Anterior cingulate cortex (tissue), 58 donors: Measurements from ENCODE around the gene XPO4.
"Not testable (repeated sequence)": the region's sequence is repeated elsewhere in the genome, so short reads cannot be mapped to it uniquely, and the experiment has no call there.

Experiments
- DNase-seq, 58 donors: peaks; one replicate each; lab custom pipeline; 2025; lab: John Stamatoyannopoulos, UW

The XPO4 gene

DNA sequence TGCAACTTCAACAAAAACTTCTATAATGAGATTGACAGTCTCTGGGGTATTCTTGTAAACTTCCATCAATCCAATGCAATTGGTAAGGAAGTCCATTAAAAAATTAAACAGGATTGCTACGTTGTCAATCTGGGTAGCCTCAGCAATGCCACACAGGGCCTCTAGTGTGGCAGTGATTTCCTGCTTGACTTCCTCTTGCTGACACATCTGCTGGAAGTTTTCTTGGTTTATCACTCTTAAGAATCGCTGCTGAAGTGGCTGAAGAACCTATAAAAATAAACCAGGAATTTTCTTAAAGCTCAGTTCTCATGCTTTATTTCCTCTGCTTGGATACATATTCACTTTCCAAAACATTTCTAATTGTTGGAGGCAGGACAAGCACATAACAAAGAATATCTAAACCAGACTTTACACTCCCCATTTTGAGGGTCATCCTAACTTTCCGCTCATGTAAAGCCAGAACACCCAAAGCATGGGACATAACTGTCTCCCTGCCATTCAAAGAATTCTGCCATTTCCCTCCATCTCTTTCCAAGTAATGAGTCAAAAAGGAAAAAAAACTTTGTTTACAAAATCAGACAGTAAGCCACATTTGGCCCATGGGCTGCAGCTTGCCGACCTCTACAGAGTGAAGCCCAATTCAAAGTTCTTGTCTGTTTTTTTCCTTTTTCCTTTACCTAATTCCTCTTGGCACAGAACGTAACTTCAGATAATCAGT lies 105.6 kb downstream of the XPO4 start:
- DNase-seq = no peak

DNA sequence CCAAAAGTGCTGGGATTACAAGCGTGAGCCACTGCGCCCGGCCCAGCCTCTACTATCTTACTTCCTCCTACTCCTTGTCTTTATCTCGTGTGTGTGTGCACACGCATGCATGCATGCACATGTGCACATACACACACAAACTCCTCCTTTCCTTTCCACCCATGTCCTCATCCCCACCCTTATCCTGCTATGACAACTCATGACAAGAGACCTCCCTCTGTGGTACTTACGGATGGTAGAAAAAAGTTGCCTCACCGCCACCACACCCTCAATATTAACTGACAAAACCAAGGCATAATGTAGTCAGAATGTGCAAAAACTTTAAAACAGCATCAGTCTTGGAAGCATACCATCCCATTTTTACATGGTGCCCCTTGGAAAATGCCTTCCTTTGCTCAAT lies 112.9 kb downstream of the XPO4 start:
- DNase-seq = no peak

DNA sequence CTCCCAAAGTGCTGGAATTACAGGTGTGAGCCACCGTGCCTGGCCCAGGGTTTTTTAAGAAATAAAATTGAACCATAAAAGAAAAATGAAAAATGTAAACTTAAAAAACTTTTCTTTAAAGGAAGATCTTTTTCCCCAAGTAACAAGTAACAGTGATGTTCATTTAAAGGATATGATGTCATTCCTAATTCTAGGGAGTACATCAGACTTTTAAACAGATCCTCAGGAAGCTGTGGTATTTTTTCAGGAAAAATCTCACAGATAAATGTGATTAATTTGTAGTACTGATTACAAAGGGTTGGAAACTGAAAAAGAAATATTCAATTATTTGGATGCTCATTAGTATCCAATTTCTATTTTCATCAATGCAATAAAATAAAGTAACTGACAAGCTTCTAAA lies 114.2 kb downstream of the XPO4 start:
- DNase-seq = no peak

DNA sequence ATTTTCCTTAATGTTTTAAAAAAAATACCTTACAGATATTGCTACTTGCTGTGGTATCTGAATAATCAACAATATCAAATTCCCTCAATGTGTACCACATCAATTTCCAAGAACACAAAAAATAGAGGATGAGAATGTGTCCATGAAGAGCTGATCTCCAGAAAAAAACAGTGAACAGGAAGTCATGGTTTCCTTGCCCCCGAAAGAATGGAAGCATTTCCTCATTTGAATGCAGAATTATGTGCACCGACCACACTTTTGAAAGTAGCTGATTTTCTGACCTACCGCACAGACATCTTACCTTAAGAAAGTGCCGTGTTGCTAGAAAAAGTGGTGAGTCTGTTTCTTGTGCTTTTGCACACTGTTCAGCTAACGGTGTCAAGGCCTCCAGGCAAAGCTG lies 115.4 kb downstream of the XPO4 start:
- no peak for DNase-seq

DNA sequence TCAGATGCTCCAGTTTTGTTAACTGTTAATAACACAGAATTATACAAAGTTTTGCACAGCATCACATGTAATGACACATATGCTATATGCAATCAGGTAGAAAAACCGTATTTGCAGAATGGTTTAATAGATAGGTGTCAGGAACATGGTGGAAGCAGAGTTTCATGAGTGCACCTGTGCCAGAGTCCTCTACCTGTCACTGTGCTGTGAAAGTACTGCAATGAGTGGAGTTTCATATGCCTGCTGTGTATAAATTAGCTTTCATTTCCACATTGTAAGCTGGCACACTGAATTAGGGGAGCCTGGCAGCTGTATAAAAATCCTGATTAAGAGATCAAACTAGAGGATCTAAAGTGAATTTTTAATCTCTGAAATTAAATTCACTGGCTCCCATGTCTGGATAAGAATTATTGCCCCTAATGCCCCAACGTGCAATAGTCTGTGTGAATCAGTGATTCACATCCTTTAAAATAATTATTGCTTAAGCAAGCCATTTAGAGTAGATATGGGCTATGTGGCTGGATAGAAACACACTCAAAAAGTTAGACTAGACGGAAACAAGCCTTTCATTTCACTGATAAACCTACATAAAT lies 120.3 kb downstream of the XPO4 start:
- DNase-seq = no peak

DNA sequence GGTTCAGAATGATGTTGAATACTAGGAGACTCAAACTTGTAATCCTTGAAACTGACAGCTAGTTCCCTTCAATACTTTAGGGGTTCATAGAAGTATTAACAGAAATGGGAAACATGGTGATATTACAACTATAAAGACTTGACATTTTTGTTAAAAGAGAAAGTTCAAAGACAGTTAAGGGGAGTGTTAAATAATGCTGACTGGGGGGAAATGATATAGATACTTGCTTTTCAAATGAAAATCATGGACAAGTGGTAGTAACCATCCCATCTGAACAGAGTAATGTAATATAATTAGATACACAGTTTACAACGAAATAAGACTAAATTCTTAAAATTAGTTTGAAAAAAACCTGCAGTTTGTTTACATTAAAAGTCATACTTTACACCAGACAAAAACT lies 122.2 kb downstream of the XPO4 start:
- DNase-seq = no peak

DNA sequence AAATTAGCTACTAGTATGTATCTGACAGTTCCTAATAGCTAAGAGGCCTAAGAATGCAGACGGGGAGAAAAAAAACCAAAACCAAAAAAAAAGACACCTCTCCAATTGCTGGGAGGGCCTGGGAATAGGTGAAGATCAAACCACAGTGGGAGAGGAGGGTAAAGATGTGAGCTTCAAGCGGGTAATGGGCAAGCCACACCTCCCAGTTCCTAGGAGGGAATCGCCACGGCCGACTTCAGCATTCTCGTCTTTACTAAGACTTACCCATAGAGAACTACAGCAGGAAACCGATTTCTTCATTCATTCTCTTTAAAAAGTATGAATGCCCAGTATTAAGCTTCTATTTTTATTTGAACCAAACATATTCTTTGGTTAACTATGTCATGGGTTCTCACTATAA lies 123.1 kb downstream of the XPO4 start:
- no peak for DNase-seq

DNA sequence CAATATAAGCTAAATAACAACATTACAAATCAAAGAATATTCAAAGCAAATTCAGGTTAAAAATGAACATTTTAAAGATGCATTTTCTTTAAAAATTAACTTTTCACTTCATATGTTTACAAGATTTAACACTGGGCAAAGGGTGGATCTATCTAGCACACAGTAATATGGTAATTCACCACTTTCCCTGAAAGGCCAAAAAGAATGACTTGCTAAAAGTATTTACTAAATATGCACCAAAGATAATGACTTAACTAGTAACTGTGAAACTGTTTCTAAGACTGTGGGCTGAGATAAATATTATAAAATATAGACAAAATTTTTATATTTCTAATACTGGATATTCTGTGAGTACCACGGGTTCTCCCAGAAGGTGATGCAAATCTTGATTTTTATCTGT lies 124.2 kb downstream of the XPO4 start:
- DNase-seq = no peak

DNA sequence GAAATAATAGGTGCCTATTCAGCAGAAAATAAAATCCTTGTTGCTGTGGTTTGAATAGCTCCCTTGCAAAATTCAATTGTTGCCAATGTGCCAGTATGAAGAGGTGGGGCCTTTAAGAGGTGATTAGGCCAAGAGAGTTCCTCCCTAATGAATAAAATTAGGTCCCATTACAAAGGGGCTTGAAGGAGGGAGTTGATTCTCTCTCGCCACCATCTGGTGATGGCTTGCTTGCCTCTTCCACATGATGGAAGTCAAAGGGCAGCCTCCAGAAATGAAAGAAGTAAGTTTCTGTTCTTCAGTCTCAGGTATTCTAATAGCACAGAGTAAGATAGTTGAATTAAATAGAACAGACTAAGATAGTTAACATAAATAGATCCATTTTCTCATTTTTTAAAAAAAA lies 125.8 kb downstream of the XPO4 start:
- no peak for DNase-seq

DNA sequence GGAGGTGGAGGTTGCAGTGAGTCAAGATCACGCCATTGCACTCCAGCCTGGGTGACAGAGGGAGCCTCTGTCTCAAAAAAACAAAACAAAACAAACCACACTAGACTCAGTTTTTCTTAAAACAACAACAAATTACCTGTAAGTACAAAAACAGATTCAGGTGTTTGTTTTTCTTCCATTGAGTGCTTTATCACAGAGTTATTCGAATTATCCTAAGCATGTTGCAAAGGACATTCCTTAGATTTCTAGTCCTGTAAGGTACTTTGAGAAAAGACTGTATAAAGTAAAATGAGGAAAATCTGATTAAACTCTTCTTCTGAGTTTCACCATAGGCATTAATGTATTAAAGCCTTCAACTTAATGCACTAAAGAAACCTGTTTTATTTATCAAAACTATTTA lies 126.6 kb downstream of the XPO4 start:
- DNase-seq = no peak

DNA sequence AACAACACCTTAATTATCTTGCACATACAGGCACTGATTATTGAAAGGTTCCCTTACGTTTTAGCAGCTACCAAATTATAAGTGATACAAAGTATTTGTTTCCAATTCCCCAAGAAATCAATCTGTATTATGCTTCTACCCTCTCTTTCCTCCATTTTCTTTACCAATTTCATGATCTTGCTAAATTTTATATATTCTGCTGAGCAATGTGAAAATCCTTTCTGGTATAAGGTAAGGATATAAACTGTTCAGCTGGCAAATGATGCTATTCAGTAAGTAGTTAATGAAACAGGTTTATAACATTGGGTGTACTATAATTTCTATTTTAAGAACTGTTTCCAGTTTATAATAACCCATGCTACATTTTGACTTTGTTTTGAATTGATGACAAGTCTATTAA lies 127.8 kb downstream of the XPO4 start:
- no peak for DNase-seq

DNA sequence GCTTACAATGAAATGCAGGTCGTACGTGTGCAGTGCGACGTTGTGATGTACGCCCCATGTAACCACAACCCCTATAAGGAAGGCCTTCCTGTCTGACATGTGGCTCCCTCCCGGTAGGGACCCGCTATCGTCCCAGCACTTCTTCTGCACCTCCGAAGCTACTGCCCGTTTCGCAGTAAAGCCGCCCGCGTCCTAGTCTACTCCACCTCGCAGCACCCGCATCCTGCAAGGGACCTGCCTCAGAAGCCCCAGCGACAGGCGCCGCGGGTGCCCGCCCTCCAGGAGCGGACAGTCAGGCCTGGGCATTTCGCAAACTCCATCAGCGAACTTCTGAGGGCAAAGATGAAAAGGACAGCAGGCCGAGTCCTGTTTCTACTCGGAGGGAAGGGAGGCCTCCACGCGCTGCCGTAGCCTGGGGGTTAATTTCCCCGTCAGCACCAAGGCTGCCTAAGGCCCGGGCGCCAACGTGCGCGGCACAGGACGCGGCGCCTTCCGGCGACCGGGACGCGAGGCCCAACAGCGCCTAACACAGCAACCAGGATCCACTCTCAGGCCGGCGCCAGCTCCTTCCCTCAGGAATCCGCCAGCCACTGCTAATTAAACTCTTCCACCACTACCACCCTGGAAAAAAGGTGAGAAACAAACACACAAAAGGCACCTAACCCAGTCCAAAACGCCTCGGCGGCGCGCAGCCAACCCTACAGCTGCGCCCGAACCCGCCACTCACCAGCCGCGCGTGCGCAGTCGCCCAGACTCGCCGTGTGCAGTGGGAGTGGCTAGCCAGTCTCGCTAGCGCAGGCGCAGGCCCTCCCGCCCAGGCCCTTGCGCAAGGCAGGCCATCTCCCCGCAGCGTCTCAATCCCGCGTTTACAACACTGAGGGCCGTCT lies 129.1 kb downstream of the XPO4 start, which contains the start of gene EEF1AKMT1:
TSS of gene EEF1AKMT1 (minus strand) at position 768 of the 887 bp plus-strand sequence. CDS start 16,363 bp downstream, outside the sequence.
- peak; percentile 4 to 93 (median 84) for DNase-seq

DNA sequence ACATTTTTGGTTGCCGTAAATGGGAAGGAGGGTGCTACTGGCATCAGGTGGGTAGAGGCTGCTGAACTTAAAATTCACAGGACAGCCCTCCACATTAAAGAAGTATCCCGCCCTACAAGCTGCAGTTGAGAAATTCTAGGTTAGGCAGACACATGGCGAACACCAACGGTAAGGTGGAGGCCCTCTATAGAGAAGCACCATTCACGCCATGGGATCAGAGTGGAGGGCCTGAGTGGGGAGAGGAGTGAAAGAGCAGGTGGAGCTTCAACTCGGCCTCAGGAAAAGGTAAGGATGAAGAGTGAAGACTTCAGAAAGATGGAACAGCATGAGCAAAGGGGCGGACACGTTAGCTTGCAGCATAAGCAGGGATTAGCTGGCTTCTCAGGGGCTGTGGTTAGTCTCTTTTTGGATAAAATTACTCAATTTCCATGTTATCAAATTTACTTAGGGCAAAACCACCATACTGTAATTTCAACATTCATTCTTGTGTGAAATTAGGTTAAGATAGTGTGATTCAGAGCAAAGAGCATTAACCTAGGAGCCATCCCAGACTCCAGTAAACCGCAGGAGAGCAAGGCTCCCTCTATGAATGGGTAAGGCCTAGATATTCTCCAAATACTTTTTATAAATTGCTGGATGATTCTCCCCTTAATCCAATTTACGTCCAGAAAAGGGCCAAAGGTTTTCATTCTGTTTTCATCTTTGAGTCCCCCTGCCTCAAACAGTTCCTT lies 130.0 kb downstream of the XPO4 start:
- DNase-seq = no peak

DNA sequence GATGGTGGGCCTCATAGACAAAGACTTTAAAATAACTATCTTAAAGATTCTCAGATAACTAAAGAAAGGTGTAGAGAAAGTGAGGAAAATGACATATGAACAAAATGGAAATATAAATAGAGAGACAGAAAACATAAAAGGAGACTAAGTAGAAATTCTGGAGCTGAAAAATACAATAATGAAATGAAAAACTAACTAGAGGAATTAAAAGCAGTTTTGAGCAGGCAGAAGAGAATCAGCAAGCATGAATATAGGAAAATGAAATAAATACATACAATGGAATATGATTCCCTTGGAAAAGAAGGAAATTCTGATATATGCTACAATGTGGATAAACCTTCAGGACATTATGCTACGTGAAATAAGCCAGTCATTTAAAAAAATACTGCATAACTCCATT lies 132.7 kb downstream of the XPO4 start:
- DNase-seq = no peak

DNA sequence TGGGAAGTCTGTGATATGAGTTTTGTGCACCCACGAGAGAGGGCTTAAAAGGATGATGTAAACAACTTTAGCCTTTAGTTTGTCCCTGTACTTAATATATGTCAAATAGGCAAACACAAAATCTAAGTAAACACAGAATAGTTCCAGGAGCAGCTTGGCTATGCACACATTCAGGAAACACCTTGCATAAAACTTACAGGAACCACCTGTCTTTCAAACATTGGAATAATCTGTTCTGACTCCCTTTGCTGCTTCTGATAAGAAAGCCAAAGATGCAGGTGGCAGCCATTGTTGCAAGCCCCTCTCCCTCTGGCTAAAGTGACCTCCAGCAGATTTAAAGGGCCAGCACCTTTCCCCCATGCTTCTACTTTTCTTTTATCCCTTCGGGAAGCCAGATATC lies 133.5 kb downstream of the XPO4 start:
- DNase-seq = no peak

DNA sequence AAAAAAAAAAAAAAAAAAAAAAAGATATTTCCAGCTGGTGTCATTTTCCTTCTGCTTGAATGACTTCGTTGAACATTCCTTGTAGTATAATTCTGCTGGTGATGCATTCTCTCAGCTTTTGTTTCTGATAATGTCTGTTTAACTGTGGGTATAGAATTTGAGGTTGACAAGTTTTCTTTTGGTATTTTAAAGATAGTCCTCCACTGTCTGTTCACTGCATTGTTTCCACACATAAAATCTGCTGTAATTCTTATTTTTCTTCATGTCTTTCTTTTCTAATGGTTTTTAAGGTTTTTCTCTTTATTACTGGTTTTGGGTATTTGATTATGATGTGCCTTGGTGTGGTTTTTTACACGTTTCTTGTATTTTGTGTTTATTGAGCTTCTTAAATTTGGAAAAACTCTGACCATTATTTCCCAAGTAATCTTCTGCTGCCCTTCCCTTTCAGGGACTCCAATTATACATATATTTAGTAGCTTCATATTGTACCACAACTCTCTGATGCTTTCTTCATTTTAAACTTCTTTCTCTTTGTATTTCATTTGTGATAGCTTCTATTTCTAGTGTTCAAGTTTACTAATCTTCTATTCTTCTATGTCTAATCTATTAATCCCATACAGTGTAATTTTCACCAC lies 135.1 kb downstream of the XPO4 start:
- DNase-seq = no peak

DNA sequence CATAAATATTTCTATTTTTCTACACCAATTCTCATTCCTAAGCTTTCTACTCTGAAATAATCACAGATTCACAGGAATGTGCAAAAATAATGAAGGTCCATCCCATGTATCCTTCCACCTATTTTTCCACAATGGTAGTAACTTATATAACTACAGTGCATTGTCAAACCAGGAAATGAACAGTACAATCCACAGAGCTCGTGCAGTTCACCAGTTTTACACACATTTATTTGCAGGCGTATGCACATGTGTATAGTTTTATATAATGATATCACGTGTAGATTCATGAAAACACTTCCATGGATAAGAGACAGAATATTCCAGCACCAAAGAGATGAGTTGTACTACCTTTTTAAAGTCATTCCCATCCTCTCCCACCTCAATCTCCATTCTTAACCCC lies 141.7 kb downstream of the XPO4 start:
- no peak for DNase-seq

DNA sequence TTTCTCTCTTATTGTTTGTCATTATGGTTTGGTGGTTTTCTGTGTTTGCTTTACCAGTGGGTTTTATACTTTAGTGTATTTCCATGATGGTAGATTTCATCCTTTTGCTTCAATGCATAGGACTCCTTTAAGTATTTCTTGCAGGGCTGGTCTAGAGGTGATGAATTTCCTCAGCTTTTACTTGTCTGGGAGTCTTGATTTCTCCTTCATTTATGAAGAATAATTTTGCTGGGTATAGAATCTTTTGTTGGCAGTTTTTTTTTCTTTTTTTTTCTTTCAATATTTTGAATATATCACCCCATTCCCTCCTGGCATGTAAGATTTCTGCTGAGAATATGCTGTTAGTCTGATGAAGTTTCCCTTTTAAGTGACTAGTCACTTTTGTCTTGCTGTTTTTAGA lies 148.5 kb downstream of the XPO4 start:
- no peak for DNase-seq

DNA sequence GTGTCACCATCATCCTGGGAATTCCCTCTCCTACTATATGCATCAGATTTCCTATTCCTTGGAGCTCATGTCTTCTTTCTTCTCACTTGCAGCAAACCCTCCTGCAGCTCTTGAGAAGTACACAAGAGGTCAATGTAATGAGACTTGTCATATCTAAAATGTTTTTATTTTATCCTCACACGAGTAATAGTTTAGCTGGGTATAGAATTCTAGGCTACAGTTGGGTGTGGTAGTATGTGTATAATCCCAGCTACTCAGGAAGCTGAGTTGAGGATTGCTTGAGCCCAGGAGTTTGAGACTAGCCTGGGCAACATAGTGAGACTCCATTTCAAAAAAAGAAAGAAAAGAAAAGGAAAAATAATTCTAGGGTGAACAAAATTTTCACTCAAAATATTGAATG lies 153.2 kb downstream of the XPO4 start:
- no peak for DNase-seq

DNA sequence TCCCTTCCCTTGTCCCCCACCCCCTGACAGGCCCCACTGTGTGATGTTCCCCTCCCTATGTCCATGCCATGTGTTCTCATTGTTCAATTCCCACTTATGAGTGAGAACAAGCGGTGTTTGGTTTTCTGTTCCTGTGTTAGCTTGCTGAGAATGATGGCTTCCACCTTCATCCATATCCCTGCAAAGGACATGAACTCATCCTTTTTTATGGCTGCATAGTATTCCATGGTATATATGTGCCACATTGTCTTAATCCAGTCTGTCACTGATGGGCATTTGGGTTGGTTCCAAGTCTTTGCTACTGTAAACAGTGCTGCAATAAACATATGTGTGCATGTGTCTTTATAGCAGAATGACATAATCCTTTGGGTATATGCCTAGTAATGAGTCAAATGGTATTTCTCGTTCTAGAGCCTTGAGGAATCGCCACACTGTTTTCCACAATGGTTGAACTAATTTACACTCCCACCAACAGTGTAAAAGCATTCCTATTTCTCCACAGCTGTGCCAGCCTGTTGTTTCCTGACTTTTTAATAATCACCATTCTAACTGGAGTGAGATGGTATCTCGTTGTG lies 158.6 kb downstream of the XPO4 start:
- not testable (repeated sequence) for DNase-seq
